HepG2 (cell line): ENCODE data around the gene AP1M2. TPM values are rescaled to one million over a fixed set of nuclear protein-coding genes. Genes with fewer than 3 reads are reported as not detected.

Experiments used
- ARID3A ChIP-seq: IDR thresholded peaks from 2 replicates; pipeline ENCODE4 v1.6.1; 2012; ENCODE audit warnings: low read depth, low read length, improper control_type of control experiment
- BORCS8-MEF2B ChIP-seq: sonication (generic); formaldehyde crosslinking; IDR thresholded peaks from 2 replicates; pipeline ENCODE4 v1.8.0; 2022; ENCODE audit warnings: mild to moderate bottlenecking, missing genetic modification reagents
- CBX5 ChIP-seq: sonication (generic); formaldehyde crosslinking; IDR thresholded peaks from 2 replicates; pipeline ENCODE4 v1.4.0; 2020; ENCODE audit warnings: missing genetic modification reagents, borderline replicate concordance
- KLF15 ChIP-seq: sonication (generic); formaldehyde crosslinking; IDR thresholded peaks from 2 replicates; pipeline ENCODE4 v1.8.1; 2023; ENCODE audit warnings: borderline replicate concordance, mild to moderate bottlenecking, inconsistent platforms, missing genetic modification reagents, mixed read lengths
- TBP ChIP-seq: sonication (generic); formaldehyde crosslinking; IDR thresholded peaks from 2 replicates; pipeline ENCODE4 v1.5.0; 2020; ENCODE audit warnings: missing genetic modification reagents
- THYN1 ChIP-seq: sonication (generic); formaldehyde crosslinking; IDR thresholded peaks from 2 replicates; pipeline ENCODE4 v1.8.1; 2023; ENCODE audit warnings: low read depth, mild to moderate bottlenecking, moderate library complexity, missing genetic modification reagents, borderline replicate concordance
- USF2 ChIP-seq, 2 experiments: sonication (generic) in 1 of 2; formaldehyde crosslinking in 1 of 2; IDR thresholded peaks; 2 replicates each; pipeline versions ENCODE4 v1.5.1 to v1.6.1; 2011 to 2020; ENCODE audit warnings: borderline replicate concordance in 1 of 2, low read depth in 1 of 2, low read length in 1 of 2, mild to moderate bottlenecking in 1 of 2, missing genetic modification reagents in 1 of 2, moderate library complexity in 1 of 2
- ZBTB37 ChIP-seq: sonication (generic); formaldehyde crosslinking; IDR thresholded peaks from 2 replicates; pipeline ENCODE4 v1.4.0; 2020; ENCODE audit warnings: mild to moderate bottlenecking, missing genetic modification reagents
- ZNF180 ChIP-seq: sonication (generic); formaldehyde crosslinking; IDR thresholded peaks from 2 replicates; pipeline ENCODE4 v1.4.0; 2020; ENCODE audit warnings: low read depth, missing genetic modification reagents, borderline replicate concordance
- ZNF230 ChIP-seq: sonication (generic); formaldehyde crosslinking; IDR thresholded peaks from 2 replicates; pipeline ENCODE4 v1.4.0; 2020; ENCODE audit warnings: mild to moderate bottlenecking, missing genetic modification reagents
- ZNF318 ChIP-seq: sonication (generic); formaldehyde crosslinking; IDR thresholded peaks from 2 replicates; pipeline ENCODE4 v1.4.0; 2020; ENCODE audit warnings: mild to moderate bottlenecking, missing genetic modification reagents
- ZNF44 ChIP-seq: sonication (generic); formaldehyde crosslinking; IDR thresholded peaks from 2 replicates; pipeline ENCODE4 v1.5.1; 2020; ENCODE audit warnings: mild to moderate bottlenecking, missing genetic modification reagents
- ZNF878 ChIP-seq: sonication (generic); formaldehyde crosslinking; IDR thresholded peaks from 2 replicates; pipeline ENCODE4 v1.8.1; 2023; ENCODE audit warnings: mild to moderate bottlenecking, missing genetic modification reagents, moderate library complexity
- polyA plus RNA-seq, 8 experiments: library from polyadenylated mRNA; depleted of rRNA in 3 of 8; stranded (reverse) in 7 of 8; unstranded in 1 of 8; fragments of >200 nt; fragmentation: Illumina TruSeq in 4 of 8; extraction: Trizol in 4 of 8; gene quantifications; 2 replicates each; pipeline versions ENCODE4 v1.2.1 to v1.2.3, GENCODE V29; 2011 to 2016; ENCODE audit warnings: low read depth in 4 of 8, missing spikeins in 1 of 8, mixed read lengths in 1 of 8; ENCODE audit not compliant: insufficient read depth in 1 of 8
- total RNA-seq, 5 experiments: library from RNA; depleted of rRNA; stranded (reverse); fragments of >200 nt; fragmentation: Illumina TruSeq; extraction: Trizol; gene quantifications; 2 replicates each; pipeline ENCODE4 v1.2.3, GENCODE V29; 2016; ENCODE audit warnings: low read depth in 1 of 5

Gene AP1M2
- total and polyA plus RNA-seq, 2 of the 13 experiments (the other 11 are each of a cell fraction or from before 2014, with no cell fraction given), result 6.3 to 76.8 TPM

GRCh38 chr19:10565567-10566407, 21.3 kb downstream of the AP1M2 start, which contains the start of gene KRI1 (continued):
- TF ChIP-seq KLF15 (CRISPR knock-in tag) (0 out of 2 replicates have a peak, but pooled peaks have one; percentile 58), BORCS8-MEF2B (CRISPR knock-in tag) (peak; percentile 92), THYN1 (no peak), USF2 (IDR thresholded peaks at IDR 0.05; ENCODE audit: low read depth, low read length) (no peak), USF2 (CRISPR knock-in tag; IDR thresholded peaks at IDR 0.05; ENCODE audit: borderline replicate concordance) (no peak; the same call in 1 of the 2 replicates), ZNF44 (CRISPR knock-in tag) (peak; percentile 48; the same call in 1 of the 2 replicates), CBX5 (CRISPR knock-in tag) (peak; percentile 87; the same call in 1 of the 2 replicates), ZBTB37 (CRISPR knock-in tag) (no peak), ZNF878 (CRISPR knock-in tag) (no peak), ZNF318 (CRISPR knock-in tag) (peak; percentile 71), ZNF230 (CRISPR knock-in tag) (peak; percentile 93; the same call in 1 of the 2 replicates), ZNF180 (CRISPR knock-in tag) (no peak), ARID3A (no peak), TBP (no peak)
